Ishikawa (cell line): ENCODE data around the gene PFDN4.

Experiments
- CEBPB ChIP-seq: IDR thresholded peaks from 2 replicates; pipeline ENCODE4 v1.6.1; 2012
- CREB1 ChIP-seq: IDR thresholded peaks from 2 replicates; pipeline ENCODE4 v1.6.1; 2012; ENCODE audit warnings: low read depth
- EGR1 ChIP-seq: IDR thresholded peaks from 2 replicates; pipeline ENCODE4 v1.6.1; 2012
- EP300 ChIP-seq: IDR thresholded peaks from 2 replicates; pipeline ENCODE4 v1.6.1; 2012; ENCODE audit warnings: borderline replicate concordance
- FOXM1 ChIP-seq: IDR thresholded peaks from 2 replicates; pipeline ENCODE4 v1.6.1; 2012; ENCODE audit warnings: low read depth, borderline replicate concordance
- NFIC ChIP-seq: IDR thresholded peaks from 2 replicates; pipeline ENCODE4 v1.6.1; 2012
- RAD21 ChIP-seq: IDR thresholded peaks from 2 replicates; pipeline ENCODE4 v1.6.1; 2012; ENCODE audit warnings: low read depth
- TAF1 ChIP-seq: IDR thresholded peaks from 2 replicates; pipeline ENCODE4 v1.6.1; 2012; ENCODE audit warnings: low read depth, mild to moderate bottlenecking
- TCF12 ChIP-seq: IDR thresholded peaks from 2 replicates; pipeline ENCODE4 v1.6.1; 2012; ENCODE audit warnings: low read depth
- TEAD4 ChIP-seq: IDR thresholded peaks from 2 replicates; pipeline ENCODE4 v1.6.1; 2012
- YY1 ChIP-seq: IDR thresholded peaks from 2 replicates; pipeline ENCODE4 v1.6.1; 2012; ENCODE audit warnings: low read depth
- ZBTB7A ChIP-seq: IDR thresholded peaks from 2 replicates; pipeline ENCODE4 v1.6.1; 2012; ENCODE audit warnings: low read depth
- TF ChIP-seq, protein P1 (sequence below): IDR thresholded peaks from 2 replicates; pipeline ENCODE4 v1.6.1; 2012
- TF ChIP-seq, protein P2 (sequence below): IDR thresholded peaks from 2 replicates; pipeline ENCODE4 v1.6.1; 2012
- TF ChIP-seq, protein P3 (sequence below): IDR thresholded peaks from 2 replicates; pipeline ENCODE4 v1.6.1; 2012; ENCODE audit warnings: low read depth, mild to moderate bottlenecking

PFDN4 gene

DNA sequence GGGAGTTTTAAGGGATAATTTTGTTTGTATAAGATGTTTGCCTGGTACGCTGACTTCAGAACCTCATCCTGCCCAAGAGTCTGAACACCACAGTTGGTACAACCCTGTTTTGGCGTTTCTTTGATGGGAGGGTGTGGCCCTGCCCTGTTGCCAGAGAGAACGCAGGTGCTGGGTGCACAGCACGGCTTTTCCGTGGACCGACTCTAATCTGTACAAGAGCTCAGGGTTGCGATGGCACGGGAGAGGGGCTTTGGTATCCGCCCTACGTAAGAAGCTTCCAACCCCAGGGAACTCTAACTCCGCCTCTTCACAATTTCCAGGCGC is 35.4 kb upstream of the PFDN4 start:
- TF ChIP-seq TAF1: no peak
- TF ChIP-seq TCF12: no peak
- no peak for TF ChIP-seq EP300
- TF ChIP-seq EGR1: no peak
- no peak for TF ChIP-seq CEBPB
- TF ChIP-seq, protein P1, sequence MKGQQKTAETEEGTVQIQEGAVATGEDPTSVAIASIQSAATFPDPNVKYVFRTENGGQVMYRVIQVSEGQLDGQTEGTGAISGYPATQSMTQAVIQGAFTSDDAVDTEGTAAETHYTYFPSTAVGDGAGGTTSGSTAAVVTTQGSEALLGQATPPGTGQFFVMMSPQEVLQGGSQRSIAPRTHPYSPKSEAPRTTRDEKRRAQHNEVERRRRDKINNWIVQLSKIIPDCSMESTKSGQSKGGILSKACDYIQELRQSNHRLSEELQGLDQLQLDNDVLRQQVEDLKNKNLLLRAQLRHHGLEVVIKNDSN: no peak
- TF ChIP-seq YY1: no peak
- TF ChIP-seq TEAD4: no peak
- no peak for TF ChIP-seq CREB1
- TF ChIP-seq NFIC: no peak
- TF ChIP-seq, protein P2, sequence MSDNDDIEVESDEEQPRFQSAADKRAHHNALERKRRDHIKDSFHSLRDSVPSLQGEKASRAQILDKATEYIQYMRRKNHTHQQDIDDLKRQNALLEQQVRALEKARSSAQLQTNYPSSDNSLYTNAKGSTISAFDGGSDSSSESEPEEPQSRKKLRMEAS: no peak
- TF ChIP-seq ZBTB7A: no peak
- TF ChIP-seq, protein P3, sequence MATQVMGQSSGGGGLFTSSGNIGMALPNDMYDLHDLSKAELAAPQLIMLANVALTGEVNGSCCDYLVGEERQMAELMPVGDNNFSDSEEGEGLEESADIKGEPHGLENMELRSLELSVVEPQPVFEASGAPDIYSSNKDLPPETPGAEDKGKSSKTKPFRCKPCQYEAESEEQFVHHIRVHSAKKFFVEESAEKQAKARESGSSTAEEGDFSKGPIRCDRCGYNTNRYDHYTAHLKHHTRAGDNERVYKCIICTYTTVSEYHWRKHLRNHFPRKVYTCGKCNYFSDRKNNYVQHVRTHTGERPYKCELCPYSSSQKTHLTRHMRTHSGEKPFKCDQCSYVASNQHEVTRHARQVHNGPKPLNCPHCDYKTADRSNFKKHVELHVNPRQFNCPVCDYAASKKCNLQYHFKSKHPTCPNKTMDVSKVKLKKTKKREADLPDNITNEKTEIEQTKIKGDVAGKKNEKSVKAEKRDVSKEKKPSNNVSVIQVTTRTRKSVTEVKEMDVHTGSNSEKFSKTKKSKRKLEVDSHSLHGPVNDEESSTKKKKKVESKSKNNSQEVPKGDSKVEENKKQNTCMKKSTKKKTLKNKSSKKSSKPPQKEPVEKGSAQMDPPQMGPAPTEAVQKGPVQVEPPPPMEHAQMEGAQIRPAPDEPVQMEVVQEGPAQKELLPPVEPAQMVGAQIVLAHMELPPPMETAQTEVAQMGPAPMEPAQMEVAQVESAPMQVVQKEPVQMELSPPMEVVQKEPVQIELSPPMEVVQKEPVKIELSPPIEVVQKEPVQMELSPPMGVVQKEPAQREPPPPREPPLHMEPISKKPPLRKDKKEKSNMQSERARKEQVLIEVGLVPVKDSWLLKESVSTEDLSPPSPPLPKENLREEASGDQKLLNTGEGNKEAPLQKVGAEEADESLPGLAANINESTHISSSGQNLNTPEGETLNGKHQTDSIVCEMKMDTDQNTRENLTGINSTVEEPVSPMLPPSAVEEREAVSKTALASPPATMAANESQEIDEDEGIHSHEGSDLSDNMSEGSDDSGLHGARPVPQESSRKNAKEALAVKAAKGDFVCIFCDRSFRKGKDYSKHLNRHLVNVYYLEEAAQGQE: no peak
- TF ChIP-seq FOXM1: no peak
- no peak for TF ChIP-seq RAD21

DNA sequence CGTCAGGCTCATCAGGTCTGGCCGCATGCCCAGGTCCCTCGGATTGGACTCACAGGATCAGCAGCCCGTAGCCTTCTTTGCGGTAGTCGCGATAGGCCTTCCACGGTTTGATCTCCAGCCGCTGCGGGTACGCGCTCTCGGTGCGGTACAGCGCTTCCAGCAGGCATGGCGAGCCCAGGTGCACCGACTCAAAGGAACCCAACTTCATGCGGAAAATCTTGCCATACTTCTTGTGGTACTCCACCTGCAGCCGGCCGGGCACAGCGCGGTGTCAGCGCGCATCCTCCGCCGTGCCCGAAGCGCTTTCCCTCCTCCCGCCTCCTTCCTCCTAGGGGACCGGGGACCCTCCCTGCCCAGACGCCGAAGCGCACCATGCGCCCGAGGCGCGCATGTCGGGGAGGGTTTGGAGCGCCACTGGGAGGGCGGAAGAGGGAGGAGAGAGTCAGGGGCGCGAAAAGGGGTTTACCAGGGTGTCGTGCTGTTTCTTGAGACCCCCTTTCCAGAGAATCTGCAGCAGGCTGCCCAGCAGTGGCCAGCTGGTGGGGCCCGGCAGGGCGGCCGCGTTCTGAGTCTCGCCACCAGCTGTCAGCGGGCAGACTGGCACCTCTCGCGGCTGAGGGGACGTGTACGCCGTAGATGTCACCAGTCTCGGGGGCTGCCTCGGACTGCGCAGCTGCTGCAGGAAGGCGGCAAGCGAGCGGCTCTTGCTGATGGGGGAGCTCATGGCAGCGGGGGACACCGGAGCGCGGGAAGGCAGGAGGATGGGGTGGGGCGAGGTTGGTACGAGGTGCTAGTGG is 34.8 kb upstream of the PFDN4 start:
- no peak for TF ChIP-seq NFIC
- no peak for TF ChIP-seq TCF12
- no peak for TF ChIP-seq TAF1
- no peak for TF ChIP-seq EP300
- TF ChIP-seq FOXM1: no peak
- no peak for TF ChIP-seq YY1
- TF ChIP-seq, protein P2: no peak
- TF ChIP-seq ZBTB7A: no peak
- TF ChIP-seq, protein P1: no peak
- TF ChIP-seq, protein P3: no peak

DNA sequence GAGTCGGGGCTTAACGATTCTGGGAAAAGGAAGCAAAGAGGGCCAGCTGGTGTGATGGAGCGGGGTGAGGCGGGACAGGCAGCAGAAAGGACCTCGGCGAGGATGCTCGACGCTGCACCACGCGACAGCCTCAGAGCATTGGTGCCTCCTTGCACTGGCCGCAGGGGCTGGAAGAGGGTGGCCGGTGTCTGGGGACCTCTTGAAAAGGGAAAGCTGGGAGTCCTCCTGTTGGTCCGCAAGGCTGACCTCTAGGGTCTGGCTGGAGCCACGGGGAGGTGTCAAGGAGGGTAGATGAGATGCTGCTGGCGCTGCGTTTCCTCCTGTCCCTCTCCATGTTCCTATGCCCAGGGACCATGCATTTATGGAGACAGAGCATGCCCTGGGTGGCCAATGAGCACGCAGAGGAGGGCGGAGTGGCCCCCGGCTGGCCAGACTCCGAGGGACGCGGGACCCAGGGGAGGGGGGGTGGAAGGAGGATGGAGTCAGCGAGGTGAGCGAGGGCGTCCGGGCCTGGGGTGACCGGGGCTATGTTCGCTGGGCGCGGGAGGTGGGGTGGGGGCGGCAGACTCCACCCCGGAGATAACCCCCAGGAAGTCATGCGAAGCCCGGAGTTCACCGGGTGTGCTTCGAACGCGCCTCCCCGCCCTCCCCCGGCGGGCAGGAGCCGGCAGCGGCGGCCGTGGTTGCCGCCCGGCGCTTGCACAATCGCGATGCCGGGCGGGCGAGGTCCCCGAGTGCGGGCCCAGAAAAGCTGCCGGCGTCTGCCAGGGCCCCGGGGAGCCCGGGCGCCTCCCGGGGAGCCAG is 34.0 kb upstream of the PFDN4 start, which contains the start of gene CYP24A1:
Gene CYP24A1 (minus strand): TSS at position 334 of the 804 bp plus-strand sequence. CDS start 407 bp downstream, outside the sequence.
- TF ChIP-seq CEBPB: 0 out of 2 replicates have a peak, but pooled peaks have one; percentile 18
- TF ChIP-seq, protein P3: no peak

DNA sequence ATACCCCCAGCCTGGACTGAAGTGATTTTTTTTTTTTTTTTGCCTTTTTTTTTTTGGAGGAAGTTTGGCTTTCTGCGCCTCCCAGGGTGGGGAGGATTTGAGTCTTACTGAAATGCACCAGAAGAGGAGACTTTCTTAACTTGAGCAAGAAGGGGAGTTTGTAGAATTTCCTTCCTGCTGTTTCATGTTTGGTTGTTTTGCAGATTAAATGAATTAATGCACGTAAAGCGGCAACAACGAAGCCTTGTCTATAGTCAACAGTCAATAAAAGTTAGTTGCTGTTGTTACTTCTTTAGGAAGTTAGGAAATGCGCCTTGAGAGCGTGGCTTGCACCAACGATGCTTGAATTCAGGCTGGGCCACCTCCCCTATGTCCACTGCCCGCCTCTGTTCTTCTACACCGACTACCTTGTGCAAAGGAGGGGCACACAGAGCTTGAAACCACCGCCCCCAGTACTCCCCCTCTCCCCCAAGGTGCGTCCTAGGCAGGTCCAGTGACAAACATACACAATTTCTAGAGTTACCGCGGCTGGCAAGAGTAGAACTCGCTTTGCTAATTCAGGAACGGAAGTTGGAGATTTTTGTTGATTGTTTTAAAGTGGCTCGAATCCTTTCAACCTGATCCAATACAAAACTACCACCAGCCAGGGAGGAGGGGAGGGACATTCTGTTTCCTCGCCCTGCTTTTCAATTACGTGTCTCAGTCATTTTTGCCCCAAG is 33.3 kb upstream of the PFDN4 start:
- TF ChIP-seq EGR1: no peak
- no peak for TF ChIP-seq CEBPB
- TF ChIP-seq CREB1: no peak
- no peak for TF ChIP-seq YY1
- TF ChIP-seq, protein P2: no peak
- TF ChIP-seq TAF1: no peak
